GM12878 (cell line): ENCODE results near the gene TRIP6. TPM values are rescaled to one million over a fixed set of nuclear protein-coding genes. Genes with fewer than 3 reads are reported as not detected.
A peak's percentile ranks its signal among the peaks of the same experiment; 100 is the strongest.

Source experiments
- ATAC-seq: fragments of 200-7000 bp; cut with Tn5 transposase; 3 replicates; pipeline ENCODE4 v1.9.1; 2020; ENCODE audit warnings: mild to moderate bottlenecking, moderate library complexity
- BruUV-seq: library from RNA; stranded (reverse); fragments of 400-500 nt; replicated peaks from 2 replicates; lab custom pipeline; 2021; lab: Mats Ljungman, UMichigan
- CTCF ChIA-PET: fragments of 300-600 bp; sonication (Branson Sonifier 250); formaldehyde crosslinking; extraction: SDS; loops from one replicate; lab custom pipeline; 2021; ENCODE audit warnings: inconsistent platforms; lab: Yijun Ruan, JAX
- POLR2A ChIA-PET: fragments of 350-600 bp; formaldehyde crosslinking; extraction: SDS; loops from one replicate; lab custom pipeline; 2021; ENCODE audit warnings: inconsistent platforms; lab: Charles Lee
- RAD21 ChIA-PET: fragments of 300-600 bp; sonication (Branson Sonifier 250); formaldehyde crosslinking; loops from one replicate; lab custom pipeline; 2023; ENCODE audit warnings: antibody characterized with exemption; ENCODE audit not compliant: unreplicated experiment; lab: Charles Lee
- SMC1A ChIA-PET: fragments of 300-600 bp; sonication (Branson Sonifier 250); formaldehyde crosslinking; loops from one replicate; lab custom pipeline; 2023; ENCODE audit not compliant: unreplicated experiment, uncharacterized antibody; lab: Charles Lee
- DNase-seq: peaks from one replicate; pipeline ENCODE4 v3.0.0-alpha.2; 2011; ENCODE audit warnings: low read depth, low spot score
- FAIRE-seq: peaks from 3 replicates; lab custom pipeline; 2011; peaks lifted over from hg19 to GRCh38; lab: Jason Lieb, UNC
- H2AFZ ChIP-seq: 2 replicates; pipeline ENCODE4 v1.6.0; 2011; ENCODE audit warnings: low read depth, low read length, control low read depth; ENCODE audit not compliant: control insufficient read depth
- H3K27ac ChIP-seq: 2 replicates; pipeline ENCODE4 v1.5.1; 2011; ENCODE audit warnings: control low read depth; ENCODE audit not compliant: control insufficient read depth, insufficient read depth
- H3K27me3 ChIP-seq, 2 experiments: replicated peaks in 1 of 2; 2 replicates each; pipeline versions ENCODE4 v1.6.0 to v1.6.1; 2011; ENCODE audit warnings: low read length in 1 of 2; ENCODE audit not compliant: control insufficient read depth in 2 of 2, insufficient read depth in 2 of 2
- H3K36me3 ChIP-seq, 2 experiments: 2 replicates each; pipeline ENCODE4 v1.5.1; 2011; ENCODE audit warnings: low read length in 1 of 2; ENCODE audit not compliant: control insufficient read depth in 2 of 2, insufficient read depth in 2 of 2
- H3K4me1 ChIP-seq: 2 replicates; pipeline ENCODE4 v1.6.1; 2011; ENCODE audit warnings: mild to moderate bottlenecking, low read length, moderate library complexity, mixed read lengths; ENCODE audit not compliant: control insufficient read depth, insufficient read depth
- H3K4me2 ChIP-seq: 2 replicates; pipeline ENCODE4 v1.6.0; 2011; ENCODE audit warnings: control low read depth; ENCODE audit not compliant: control insufficient read depth, insufficient read depth
- H3K4me3 ChIP-seq: fragments of 200-600 bp; sonication (generic); 2 replicates; pipeline ENCODE4 v1.5.1; 2016
- H3K79me2 ChIP-seq: 2 replicates; pipeline ENCODE4 v1.6.0; 2011; ENCODE audit warnings: low read length; ENCODE audit not compliant: control insufficient read depth, insufficient read depth
- H3K9ac ChIP-seq: 2 replicates; pipeline ENCODE4 v1.8.0; 2011; ENCODE audit warnings: low read length, control low read depth, mixed read lengths; ENCODE audit not compliant: control insufficient read depth, insufficient read depth
- H3K9me3 ChIP-seq: replicated peaks from 3 replicates; pipeline ENCODE4 v1.5.1; 2011; ENCODE audit warnings: mild to moderate bottlenecking, low read length; ENCODE audit not compliant: control insufficient read depth, insufficient read depth
- H4K20me1 ChIP-seq: 2 replicates; pipeline ENCODE4 v1.6.0; 2011; ENCODE audit not compliant: control insufficient read depth, insufficient read depth
- ATF3 ChIP-seq: IDR thresholded peaks from 2 replicates; pipeline ENCODE4 v1.6.1; 2011; ENCODE audit warnings: low read depth, mild to moderate bottlenecking, low read length, moderate library complexity, borderline replicate concordance; ENCODE audit errors: extremely low read depth
- EED ChIP-seq: sonication (generic); IDR thresholded peaks from 2 replicates; pipeline ENCODE4 v1.6.1; 2016; ENCODE audit warnings: antibody characterized with exemption, low read depth
- EZH2 ChIP-seq: IDR thresholded peaks from 2 replicates; pipeline ENCODE4 v1.6.1; 2012; ENCODE audit warnings: low read depth, mild to moderate bottlenecking, control low read depth, inconsistent platforms, low read length, borderline replicate concordance; ENCODE audit not compliant: control insufficient read depth
- IKZF2 ChIP-seq, 2 experiments: fragments of 450-650 bp; IDR thresholded peaks; 2 replicates each; pipeline ENCODE4 v1.6.1; 2017; ENCODE audit warnings: mild to moderate bottlenecking in 2 of 2, moderate library complexity in 2 of 2
- IRF4 ChIP-seq: IDR thresholded peaks from 2 replicates; pipeline ENCODE4 v1.6.1; 2011; ENCODE audit warnings: low read depth, low read length
- LARP7 ChIP-seq: fragments of 450-650 bp; IDR thresholded peaks from 2 replicates; pipeline ENCODE4 v1.6.1; 2017; ENCODE audit warnings: mild to moderate bottlenecking
- NKRF ChIP-seq: fragments of 450-650 bp; conservative IDR thresholded peaks from 2 replicates; pipeline ENCODE4 v1.6.1; 2017; ENCODE audit warnings: mild to moderate bottlenecking, moderate library complexity
- NR2F1 ChIP-seq: fragments of 450-650 bp; conservative IDR thresholded peaks from 2 replicates; pipeline ENCODE4 v1.6.1; 2017; ENCODE audit warnings: mild to moderate bottlenecking
- RAD21 ChIP-seq: IDR thresholded peaks from 2 replicates; pipeline ENCODE4 v1.6.1; 2011; ENCODE audit warnings: mild to moderate bottlenecking, low read depth, low read length, moderate library complexity; ENCODE audit not compliant: insufficient read depth
- RB1 ChIP-seq: fragments of 450-650 bp; formaldehyde crosslinking; IDR thresholded peaks from 2 replicates; pipeline ENCODE4 v1.6.1; 2017; ENCODE audit warnings: mild to moderate bottlenecking, borderline replicate concordance
- TCF12 ChIP-seq: IDR thresholded peaks from 2 replicates; pipeline ENCODE4 v1.6.1; 2011; ENCODE audit warnings: low read depth, mild to moderate bottlenecking, low read length
- TCF3 ChIP-seq: IDR thresholded peaks from 2 replicates; pipeline ENCODE4 v1.6.1; 2012; ENCODE audit warnings: low read depth, mild to moderate bottlenecking, low read length, borderline replicate concordance; ENCODE audit not compliant: insufficient read depth
- WRNIP1 ChIP-seq: IDR thresholded peaks from 2 replicates; pipeline ENCODE4 v1.6.1; 2011; ENCODE audit warnings: low read depth, low read length, improper control_type of control experiment, borderline replicate concordance
- WGBS: methylation state at CpG from one replicate; pipeline ENCODE4 v1.1.6; 2016; ENCODE audit warnings: low lambda C conversion rate; ENCODE audit not compliant: insufficient replicate concordance, insufficient coverage; ENCODE audit errors: missing lambda C conversion rate; 5-methylcytosine and 5-hydroxymethylcytosine counted together
- in situ Hi-C: fragments of 300-500 bp; cut with MboI; formaldehyde crosslinking; loops from 9 replicates; pipeline ENCODE4 v1.14.3; 2018; ENCODE audit warnings: mixed read lengths
- intact Hi-C: fragments of 100-400 bp; cut with micrococcal nuclease; formaldehyde crosslinking; loops from one replicate; pipeline ENCODE4 v1.14.2; 2022; ENCODE audit not compliant: unreplicated experiment
- polyA plus RNA-seq, 11 experiments: library from polyadenylated mRNA; depleted of rRNA in 4 of 11; unstranded in 6 of 11; stranded (reverse) in 5 of 11; fragments of >200 nt; fragmentation: Nextera tagmentation in 4 of 11; fragmentation: Illumina TruSeq in 1 of 11; extraction: Ambion mirVana in 4 of 11; extraction: Trizol in 1 of 11; gene quantifications; 1 replicate in 1 of 11; 2 replicates in 10 of 11; pipeline versions ENCODE4 v1.2.1 to v1.2.3, GENCODE V29; 2011 to 2016; ENCODE audit warnings: inconsistent platforms in 2 of 11, missing spikeins in 2 of 11, low read depth in 1 of 11
- total RNA-seq, 4 experiments: library from RNA; depleted of rRNA in 3 of 4; stranded (reverse); fragments of >200 nt in 3 of 4; fragmentation: Illumina TruSeq in 1 of 4; extraction: Trizol in 1 of 4; gene quantifications; 2 replicates each; pipeline versions ENCODE4 v1.2.1 to v1.2.3, GENCODE V29; 2013 to 2021

The TRIP6 gene
- total and polyA plus RNA-seq, 10 of the 15 experiments (the other 5 are each of a cell fraction or from before 2014, with no cell fraction given): 2.5 to 47.4 (median 25.5) TPM

- TF ChIP-seq WRNIP1: no peak
- TF ChIP-seq IKZF2 (IDR thresholded peaks at IDR 0.05): peak in 1 of 2 experiments; percentile 41; a peak in 1 of 4 replicates
- 0 out of 2 replicates have a peak, but pooled peaks have one; percentile 23 for TF ChIP-seq TCF12
- no peak for TF ChIP-seq EZH2
- 0 out of 2 replicates have a peak, but pooled peaks have one; percentile 27 for TF ChIP-seq TCF3
- TF ChIP-seq RAD21: peak; percentile 72
- no peak for TF ChIP-seq RB1
- TF ChIP-seq EED: 0 out of 2 replicates have a peak, but pooled peaks have one; percentile 20
- TF ChIP-seq NR2F1: 0 out of 2 replicates have a peak, but pooled peaks have one; percentile 10
- no peak for TF ChIP-seq ATF3
These were observed 27.9 kb downstream of the TRIP6 start (continued) for GRCh38 chr7:100894860-100895700.

- Histone ChIP-seq H3K4me1 (peaks cover 14% of the 10 kb centered on the region), H3K36me3 (no peaks in the 10 kb centered on the region), H4K20me1 (no peaks in the 10 kb centered on the region), H3K9me3 (no peaks in the 10 kb centered on the region), H3K9ac (peak within 1 kb of the TSS; percentile 27; the same call in 1 of the 2 replicates), H3K27ac (no peak within 1 kb of the TSS), H3K4me3 (peak within 1 kb of the TSS; percentile 78), H3K27me3 (peaks cover 6 to 7% of the 10 kb centered on the region in 2 experiments), H3K79me2 (no peaks in the 10 kb centered on the region), H2AFZ (peak within 1 kb of the TSS; percentile 58), H3K4me2 (peak within 1 kb of the TSS; percentile 82)
- ATAC-seq (peak; percentile 43), DNase-seq (no peak), FAIRE-seq (no peak)
- in situ Hi-C loops: no loop called here
- BruUV-seq: no TSS peak
- CTCF ChIA-PET: interaction anchor here (1.0 to 2.5 kb wide), 3 partner anchors 80 to 167 kb away, joined by 3 to 17 read pairs (median 9); no protein-coding TSS in a partner anchor
- SMC1A ChIA-PET: interaction anchor here (1.4 to 1.9 kb wide), 3 partner anchors 163 to 248 kb away, joined by 3 to 5 read pairs (median 4); no protein-coding TSS in a partner anchor
- intact Hi-C loops: no loop called here
- RAD21 ChIA-PET: interaction anchor here (1.2 kb wide), 1 partner anchor 162 kb away, joined by 3 read pairs; no protein-coding TSS in a partner anchor
- TF ChIP-seq LARP7 (0 out of 2 replicates have a peak, but pooled peaks have one; percentile 16), IRF4 (no peak), NKRF (0 out of 2 replicates have a peak, but pooled peaks have one; percentile 24)
- no CpG with 5 or more reads among the region's 32 CpGs for whole genome bisulfite sequencing
- POLR2A ChIA-PET: interaction anchor here (0.6 kb wide), 1 partner anchor 22 kb away, joined by 4 read pairs; no protein-coding TSS in a partner anchor
These were observed 28.4 kb downstream of the TRIP6 start, which contains the start of gene ACHE for GRCh38 chr7:100895701-100895955. ACHE (minus strand) TSS chr7:100895888; CDS start chr7:100894232, 1,656 bp downstream.
